Measurements from ENCODE around the gene STX10. TPM values are rescaled to one million over a fixed set of nuclear protein-coding genes. Genes with fewer than 3 reads are reported as not detected.

Gene STX10
- total RNA-seq, 1 experiment from 2014 or later, result 56.9 TPM

DNA sequence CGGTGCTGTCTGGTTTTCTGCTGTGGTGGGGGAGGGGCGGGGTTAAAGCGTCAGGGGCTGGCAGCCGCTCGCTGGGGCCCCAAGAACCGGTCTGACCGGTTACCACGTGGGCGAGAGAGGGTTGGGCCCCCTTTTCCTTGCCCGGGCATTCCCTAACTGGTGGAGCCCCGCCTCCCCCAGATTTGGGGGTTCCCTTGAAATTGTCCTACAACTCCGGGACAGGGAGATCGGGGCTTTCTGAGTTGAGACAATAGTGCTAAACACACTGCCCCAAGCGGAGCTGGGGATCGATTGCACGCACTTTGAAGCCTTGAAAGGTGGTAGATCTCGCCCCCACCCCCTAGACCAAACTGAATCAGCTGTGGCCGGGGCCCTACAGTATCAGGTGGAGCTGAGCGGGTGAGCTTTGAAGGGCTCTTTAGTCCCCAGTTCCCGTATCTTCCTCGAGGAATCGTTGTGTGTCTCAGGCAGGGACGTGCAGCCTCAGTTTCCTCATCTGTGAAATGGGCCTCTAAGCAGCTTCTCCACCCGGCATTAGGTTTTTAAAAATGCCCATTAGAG, 4.8 kb upstream of the STX10 start (continued):
- TF ChIP-seq, protein P1, sequence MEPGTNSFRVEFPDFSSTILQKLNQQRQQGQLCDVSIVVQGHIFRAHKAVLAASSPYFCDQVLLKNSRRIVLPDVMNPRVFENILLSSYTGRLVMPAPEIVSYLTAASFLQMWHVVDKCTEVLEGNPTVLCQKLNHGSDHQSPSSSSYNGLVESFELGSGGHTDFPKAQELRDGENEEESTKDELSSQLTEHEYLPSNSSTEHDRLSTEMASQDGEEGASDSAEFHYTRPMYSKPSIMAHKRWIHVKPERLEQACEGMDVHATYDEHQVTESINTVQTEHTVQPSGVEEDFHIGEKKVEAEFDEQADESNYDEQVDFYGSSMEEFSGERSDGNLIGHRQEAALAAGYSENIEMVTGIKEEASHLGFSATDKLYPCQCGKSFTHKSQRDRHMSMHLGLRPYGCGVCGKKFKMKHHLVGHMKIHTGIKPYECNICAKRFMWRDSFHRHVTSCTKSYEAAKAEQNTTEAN (CRISPR knock-in tag; IDR thresholded peaks at IDR 0.05), result no peak
- no peak for TF ChIP-seq NR1H2 (CRISPR knock-in tag; IDR thresholded peaks at IDR 0.05)
- TF ChIP-seq, protein P2, sequence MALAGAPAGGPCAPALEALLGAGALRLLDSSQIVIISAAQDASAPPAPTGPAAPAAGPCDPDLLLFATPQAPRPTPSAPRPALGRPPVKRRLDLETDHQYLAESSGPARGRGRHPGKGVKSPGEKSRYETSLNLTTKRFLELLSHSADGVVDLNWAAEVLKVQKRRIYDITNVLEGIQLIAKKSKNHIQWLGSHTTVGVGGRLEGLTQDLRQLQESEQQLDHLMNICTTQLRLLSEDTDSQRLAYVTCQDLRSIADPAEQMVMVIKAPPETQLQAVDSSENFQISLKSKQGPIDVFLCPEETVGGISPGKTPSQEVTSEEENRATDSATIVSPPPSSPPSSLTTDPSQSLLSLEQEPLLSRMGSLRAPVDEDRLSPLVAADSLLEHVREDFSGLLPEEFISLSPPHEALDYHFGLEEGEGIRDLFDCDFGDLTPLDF (CRISPR knock-in tag; IDR thresholded peaks at IDR 0.05), result no peak
- TF ChIP-seq, protein P3, sequence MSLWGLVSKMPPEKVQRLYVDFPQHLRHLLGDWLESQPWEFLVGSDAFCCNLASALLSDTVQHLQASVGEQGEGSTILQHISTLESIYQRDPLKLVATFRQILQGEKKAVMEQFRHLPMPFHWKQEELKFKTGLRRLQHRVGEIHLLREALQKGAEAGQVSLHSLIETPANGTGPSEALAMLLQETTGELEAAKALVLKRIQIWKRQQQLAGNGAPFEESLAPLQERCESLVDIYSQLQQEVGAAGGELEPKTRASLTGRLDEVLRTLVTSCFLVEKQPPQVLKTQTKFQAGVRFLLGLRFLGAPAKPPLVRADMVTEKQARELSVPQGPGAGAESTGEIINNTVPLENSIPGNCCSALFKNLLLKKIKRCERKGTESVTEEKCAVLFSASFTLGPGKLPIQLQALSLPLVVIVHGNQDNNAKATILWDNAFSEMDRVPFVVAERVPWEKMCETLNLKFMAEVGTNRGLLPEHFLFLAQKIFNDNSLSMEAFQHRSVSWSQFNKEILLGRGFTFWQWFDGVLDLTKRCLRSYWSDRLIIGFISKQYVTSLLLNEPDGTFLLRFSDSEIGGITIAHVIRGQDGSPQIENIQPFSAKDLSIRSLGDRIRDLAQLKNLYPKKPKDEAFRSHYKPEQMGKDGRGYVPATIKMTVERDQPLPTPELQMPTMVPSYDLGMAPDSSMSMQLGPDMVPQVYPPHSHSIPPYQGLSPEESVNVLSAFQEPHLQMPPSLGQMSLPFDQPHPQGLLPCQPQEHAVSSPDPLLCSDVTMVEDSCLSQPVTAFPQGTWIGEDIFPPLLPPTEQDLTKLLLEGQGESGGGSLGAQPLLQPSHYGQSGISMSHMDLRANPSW (CRISPR knock-in tag; conservative IDR thresholded peaks at IDR 0.05; ENCODE audit: low read depth), result no peak
- TF ChIP-seq, protein P4, sequence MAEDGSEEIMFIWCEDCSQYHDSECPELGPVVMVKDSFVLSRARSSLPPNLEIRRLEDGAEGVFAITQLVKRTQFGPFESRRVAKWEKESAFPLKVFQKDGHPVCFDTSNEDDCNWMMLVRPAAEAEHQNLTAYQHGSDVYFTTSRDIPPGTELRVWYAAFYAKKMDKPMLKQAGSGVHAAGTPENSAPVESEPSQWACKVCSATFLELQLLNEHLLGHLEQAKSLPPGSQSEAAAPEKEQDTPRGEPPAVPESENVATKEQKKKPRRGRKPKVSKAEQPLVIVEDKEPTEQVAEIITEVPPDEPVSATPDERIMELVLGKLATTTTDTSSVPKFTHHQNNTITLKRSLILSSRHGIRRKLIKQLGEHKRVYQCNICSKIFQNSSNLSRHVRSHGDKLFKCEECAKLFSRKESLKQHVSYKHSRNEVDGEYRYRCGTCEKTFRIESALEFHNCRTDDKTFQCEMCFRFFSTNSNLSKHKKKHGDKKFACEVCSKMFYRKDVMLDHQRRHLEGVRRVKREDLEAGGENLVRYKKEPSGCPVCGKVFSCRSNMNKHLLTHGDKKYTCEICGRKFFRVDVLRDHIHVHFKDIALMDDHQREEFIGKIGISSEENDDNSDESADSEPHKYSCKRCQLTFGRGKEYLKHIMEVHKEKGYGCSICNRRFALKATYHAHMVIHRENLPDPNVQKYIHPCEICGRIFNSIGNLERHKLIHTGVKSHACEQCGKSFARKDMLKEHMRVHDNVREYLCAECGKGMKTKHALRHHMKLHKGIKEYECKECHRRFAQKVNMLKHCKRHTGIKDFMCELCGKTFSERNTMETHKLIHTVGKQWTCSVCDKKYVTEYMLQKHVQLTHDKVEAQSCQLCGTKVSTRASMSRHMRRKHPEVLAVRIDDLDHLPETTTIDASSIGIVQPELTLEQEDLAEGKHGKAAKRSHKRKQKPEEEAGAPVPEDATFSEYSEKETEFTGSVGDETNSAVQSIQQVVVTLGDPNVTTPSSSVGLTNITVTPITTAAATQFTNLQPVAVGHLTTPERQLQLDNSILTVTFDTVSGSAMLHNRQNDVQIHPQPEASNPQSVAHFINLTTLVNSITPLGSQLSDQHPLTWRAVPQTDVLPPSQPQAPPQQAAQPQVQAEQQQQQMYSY (CRISPR knock-in tag; IDR thresholded peaks at IDR 0.05), result no peak
- peak; percentile 100 for TF ChIP-seq GRHL2 (CRISPR knock-in tag; IDR thresholded peaks at IDR 0.05; ENCODE audit: insufficient replicate concordance, severe bottlenecking)
- TF ChIP-seq, protein P5, sequence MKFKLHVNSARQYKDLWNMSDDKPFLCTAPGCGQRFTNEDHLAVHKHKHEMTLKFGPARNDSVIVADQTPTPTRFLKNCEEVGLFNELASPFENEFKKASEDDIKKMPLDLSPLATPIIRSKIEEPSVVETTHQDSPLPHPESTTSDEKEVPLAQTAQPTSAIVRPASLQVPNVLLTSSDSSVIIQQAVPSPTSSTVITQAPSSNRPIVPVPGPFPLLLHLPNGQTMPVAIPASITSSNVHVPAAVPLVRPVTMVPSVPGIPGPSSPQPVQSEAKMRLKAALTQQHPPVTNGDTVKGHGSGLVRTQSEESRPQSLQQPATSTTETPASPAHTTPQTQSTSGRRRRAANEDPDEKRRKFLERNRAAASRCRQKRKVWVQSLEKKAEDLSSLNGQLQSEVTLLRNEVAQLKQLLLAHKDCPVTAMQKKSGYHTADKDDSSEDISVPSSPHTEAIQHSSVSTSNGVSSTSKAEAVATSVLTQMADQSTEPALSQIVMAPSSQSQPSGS (CRISPR knock-in tag; IDR thresholded peaks at IDR 0.05; ENCODE audit: borderline replicate concordance, low read depth), result no peak
- TF ChIP-seq JUN (CRISPR knock-in tag; IDR thresholded peaks at IDR 0.05), result peak; percentile 36; the same call in 1 of the 2 replicates
- TF ChIP-seq ZNF219 (CRISPR knock-in tag; IDR thresholded peaks at IDR 0.05; ENCODE audit: borderline replicate concordance), result no peak
- TF ChIP-seq FOXK1 (CRISPR knock-in tag; IDR thresholded peaks at IDR 0.05), result 0 out of 2 replicates have a peak, but pooled peaks have one; percentile 20
- TF ChIP-seq, protein P6, sequence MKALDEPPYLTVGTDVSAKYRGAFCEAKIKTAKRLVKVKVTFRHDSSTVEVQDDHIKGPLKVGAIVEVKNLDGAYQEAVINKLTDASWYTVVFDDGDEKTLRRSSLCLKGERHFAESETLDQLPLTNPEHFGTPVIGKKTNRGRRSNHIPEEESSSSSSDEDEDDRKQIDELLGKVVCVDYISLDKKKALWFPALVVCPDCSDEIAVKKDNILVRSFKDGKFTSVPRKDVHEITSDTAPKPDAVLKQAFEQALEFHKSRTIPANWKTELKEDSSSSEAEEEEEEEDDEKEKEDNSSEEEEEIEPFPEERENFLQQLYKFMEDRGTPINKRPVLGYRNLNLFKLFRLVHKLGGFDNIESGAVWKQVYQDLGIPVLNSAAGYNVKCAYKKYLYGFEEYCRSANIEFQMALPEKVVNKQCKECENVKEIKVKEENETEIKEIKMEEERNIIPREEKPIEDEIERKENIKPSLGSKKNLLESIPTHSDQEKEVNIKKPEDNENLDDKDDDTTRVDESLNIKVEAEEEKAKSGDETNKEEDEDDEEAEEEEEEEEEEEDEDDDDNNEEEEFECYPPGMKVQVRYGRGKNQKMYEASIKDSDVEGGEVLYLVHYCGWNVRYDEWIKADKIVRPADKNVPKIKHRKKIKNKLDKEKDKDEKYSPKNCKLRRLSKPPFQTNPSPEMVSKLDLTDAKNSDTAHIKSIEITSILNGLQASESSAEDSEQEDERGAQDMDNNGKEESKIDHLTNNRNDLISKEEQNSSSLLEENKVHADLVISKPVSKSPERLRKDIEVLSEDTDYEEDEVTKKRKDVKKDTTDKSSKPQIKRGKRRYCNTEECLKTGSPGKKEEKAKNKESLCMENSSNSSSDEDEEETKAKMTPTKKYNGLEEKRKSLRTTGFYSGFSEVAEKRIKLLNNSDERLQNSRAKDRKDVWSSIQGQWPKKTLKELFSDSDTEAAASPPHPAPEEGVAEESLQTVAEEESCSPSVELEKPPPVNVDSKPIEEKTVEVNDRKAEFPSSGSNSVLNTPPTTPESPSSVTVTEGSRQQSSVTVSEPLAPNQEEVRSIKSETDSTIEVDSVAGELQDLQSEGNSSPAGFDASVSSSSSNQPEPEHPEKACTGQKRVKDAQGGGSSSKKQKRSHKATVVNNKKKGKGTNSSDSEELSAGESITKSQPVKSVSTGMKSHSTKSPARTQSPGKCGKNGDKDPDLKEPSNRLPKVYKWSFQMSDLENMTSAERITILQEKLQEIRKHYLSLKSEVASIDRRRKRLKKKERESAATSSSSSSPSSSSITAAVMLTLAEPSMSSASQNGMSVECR (CRISPR knock-in tag; IDR thresholded peaks at IDR 0.05; ENCODE audit: borderline replicate concordance), result no peak
- TF ChIP-seq, protein P7, sequence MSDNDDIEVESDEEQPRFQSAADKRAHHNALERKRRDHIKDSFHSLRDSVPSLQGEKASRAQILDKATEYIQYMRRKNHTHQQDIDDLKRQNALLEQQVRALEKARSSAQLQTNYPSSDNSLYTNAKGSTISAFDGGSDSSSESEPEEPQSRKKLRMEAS (CRISPR knock-in tag; IDR thresholded peaks at IDR 0.05), result peak; percentile 19; the same call in 1 of the 2 replicates
- TF ChIP-seq, protein P8, sequence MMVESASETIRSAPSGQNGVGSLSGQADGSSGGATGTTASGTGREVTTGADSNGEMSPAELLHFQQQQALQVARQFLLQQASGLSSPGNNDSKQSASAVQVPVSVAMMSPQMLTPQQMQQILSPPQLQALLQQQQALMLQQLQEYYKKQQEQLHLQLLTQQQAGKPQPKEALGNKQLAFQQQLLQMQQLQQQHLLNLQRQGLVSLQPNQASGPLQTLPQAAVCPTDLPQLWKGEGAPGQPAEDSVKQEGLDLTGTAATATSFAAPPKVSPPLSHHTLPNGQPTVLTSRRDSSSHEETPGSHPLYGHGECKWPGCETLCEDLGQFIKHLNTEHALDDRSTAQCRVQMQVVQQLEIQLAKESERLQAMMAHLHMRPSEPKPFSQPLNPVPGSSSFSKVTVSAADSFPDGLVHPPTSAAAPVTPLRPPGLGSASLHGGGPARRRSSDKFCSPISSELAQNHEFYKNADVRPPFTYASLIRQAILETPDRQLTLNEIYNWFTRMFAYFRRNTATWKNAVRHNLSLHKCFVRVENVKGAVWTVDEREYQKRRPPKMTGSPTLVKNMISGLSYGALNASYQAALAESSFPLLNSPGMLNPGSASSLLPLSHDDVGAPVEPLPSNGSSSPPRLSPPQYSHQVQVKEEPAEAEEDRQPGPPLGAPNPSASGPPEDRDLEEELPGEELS (CRISPR knock-in tag; IDR thresholded peaks at IDR 0.05), result no peak
- TF ChIP-seq FOXP1 (CRISPR knock-in tag; IDR thresholded peaks at IDR 0.05; ENCODE audit: borderline replicate concordance), result no peak
- TF ChIP-seq, protein P9, sequence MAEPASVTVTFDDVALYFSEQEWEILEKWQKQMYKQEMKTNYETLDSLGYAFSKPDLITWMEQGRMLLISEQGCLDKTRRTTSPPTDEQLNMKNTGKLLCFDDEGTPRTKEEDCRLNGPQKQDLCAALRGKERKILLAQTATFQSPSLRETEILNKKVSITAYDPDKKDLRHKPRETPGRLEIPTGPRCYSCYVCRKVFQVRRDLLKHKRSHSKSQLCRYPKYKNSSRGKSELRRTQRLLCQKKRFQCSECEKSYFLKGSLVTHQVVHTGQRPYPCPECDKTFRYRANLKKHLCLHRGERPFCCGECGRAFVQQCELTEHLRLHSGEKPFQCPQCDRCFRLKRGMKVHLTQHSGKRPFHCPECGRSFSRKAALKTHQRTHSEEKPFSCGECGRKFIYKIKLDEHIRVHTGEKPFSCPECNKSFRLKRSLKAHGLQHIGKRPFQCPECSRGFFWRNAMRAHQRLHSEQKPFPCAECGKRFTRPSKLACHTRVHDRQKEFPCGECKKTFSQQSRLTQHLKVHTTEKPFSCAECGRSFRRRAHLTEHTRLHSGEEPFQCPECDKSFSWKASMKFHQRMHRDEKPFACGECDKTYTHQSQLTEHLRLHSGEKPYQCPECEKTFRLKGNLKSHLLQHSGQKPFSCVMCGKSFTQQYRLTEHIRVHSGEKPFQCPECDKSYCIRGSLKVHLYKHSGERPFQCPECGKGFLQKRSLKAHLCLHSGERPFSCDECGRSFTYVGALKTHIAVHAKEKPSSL (CRISPR knock-in tag; conservative IDR thresholded peaks at IDR 0.05), result peak; percentile 83; the same call in 1 of the 2 replicates
- TF ChIP-seq SMAD4 (CRISPR knock-in tag; IDR thresholded peaks at IDR 0.05), result no peak; the same call in 1 of the 2 replicates

Data from WTC11 (cell line).